Astrocyte of the cerebellum (primary cell): ENCODE results near the gene FRMD4A.
"Not testable (repeated sequence)": the region's sequence is repeated elsewhere in the genome, so short reads cannot be mapped to it uniquely, and the experiment has no call there.

Experiments
- DNase-seq: peaks from one replicate; pipeline ENCODE4 v3.0.0-alpha.2; 2011; ENCODE audit warnings: low read depth
- H3K4me3 ChIP-seq: 2 replicates; pipeline ENCODE4 v1.5.1; 2011; ENCODE audit warnings: mild to moderate bottlenecking, low read depth, low read length, moderate library complexity
- CTCF ChIP-seq: IDR thresholded peaks from 2 replicates; pipeline ENCODE4 v1.5.1; 2012; ENCODE audit warnings: low read length, low read depth, moderate library complexity, mild to moderate bottlenecking; ENCODE audit errors: missing control alignments
- in situ Hi-C: cut with HindIII; loops from 2 replicates; pipeline ENCODE4 v1.10.0; 2017; ENCODE audit warnings: low sequenced_read_pairs

Gene FRMD4A

GRCh38 chr10:13908475-13908874 is 422.2 kb downstream of the FRMD4A start:
- in situ Hi-C loops, result no loop called here
- TF ChIP-seq CTCF, result no peak
- DNase-seq, result no peak
- no peak overlapping the region for H3K4me3 ChIP-seq

- in situ Hi-C loops, result no loop called here
- no peak for TF ChIP-seq CTCF
- no peak for DNase-seq
- no peak overlapping the region for H3K4me3 ChIP-seq
These were observed 423.2 kb downstream of the FRMD4A start for GRCh38 chr10:13907570-13907969.

- DNase-seq, result no peak
- no peak overlapping the region for H3K4me3 ChIP-seq
- no peak for TF ChIP-seq CTCF
- in situ Hi-C loops, result no loop called here
These were observed 425.4 kb downstream of the FRMD4A start for GRCh38 chr10:13905281-13905680.

GRCh38 chr10:13904064-13904463 is 426.7 kb downstream of the FRMD4A start:
- no peak overlapping the region for H3K4me3 ChIP-seq
- in situ Hi-C loops, result no loop called here
- TF ChIP-seq CTCF, result no peak
- no peak for DNase-seq

- TF ChIP-seq CTCF, result no peak
- no peak for DNase-seq
- in situ Hi-C loops, result no loop called here
- H3K4me3 ChIP-seq, result no peak overlapping the region
These were observed 427.7 kb downstream of the FRMD4A start for GRCh38 chr10:13902868-13903587.

GRCh38 chr10:13899941-13900340 is 430.8 kb downstream of the FRMD4A start:
- TF ChIP-seq CTCF, result no peak
- in situ Hi-C loops, result no loop called here
- no peak overlapping the region for H3K4me3 ChIP-seq
- DNase-seq, result no peak

- in situ Hi-C loops, H3K4me3 ChIP-seq, DNase-seq: not testable (repeated sequence)
These were observed 434.6 kb downstream of the FRMD4A start for GRCh38 chr10:13896146-13896545.
